Glutamatergic neuron (in vitro differentiated cells): ENCODE data around the gene SLC5A3. TPM values are rescaled to one million over a fixed set of nuclear protein-coding genes. Genes with fewer than 3 reads are reported as not detected.
A peak's percentile ranks its signal among the peaks of the same experiment; 100 is the strongest.

ENCODE experiments used
- DNase-seq: peaks from one replicate; pipeline ENCODE4 v3.0.0; 2022
- H3K27ac Mint-ChIP-seq: one replicate; pipeline ENCODE4 v1.8.0; 2020; ENCODE audit warnings: mild to moderate bottlenecking, mixed read lengths, inconsistent platforms; ENCODE audit not compliant: unreplicated experiment
- H3K27me3 Mint-ChIP-seq: one replicate; pipeline ENCODE4 v1.8.0; 2020; ENCODE audit warnings: mild to moderate bottlenecking, moderate library complexity, mixed read lengths, inconsistent platforms; ENCODE audit not compliant: unreplicated experiment
- H3K36me3 Mint-ChIP-seq: one replicate; pipeline ENCODE4 v1.8.0; 2020; ENCODE audit warnings: mild to moderate bottlenecking, mixed read lengths, inconsistent platforms; ENCODE audit not compliant: unreplicated experiment
- H3K4me1 Mint-ChIP-seq: one replicate; pipeline ENCODE4 v1.8.0; 2020; ENCODE audit warnings: mild to moderate bottlenecking, low read depth, mixed read lengths, inconsistent platforms; ENCODE audit not compliant: unreplicated experiment
- H3K4me3 Mint-ChIP-seq: one replicate; pipeline ENCODE4 v1.8.0; 2020; ENCODE audit warnings: mild to moderate bottlenecking, mixed read lengths, inconsistent platforms; ENCODE audit not compliant: unreplicated experiment
- H3K9me3 Mint-ChIP-seq: one replicate; pipeline ENCODE4 v1.8.0; 2020; ENCODE audit warnings: mild to moderate bottlenecking, moderate library complexity, mixed read lengths, inconsistent platforms; ENCODE audit not compliant: unreplicated experiment
- CTCF ChIP-seq: fragments of 200-600 bp; sonication (generic); IDR thresholded peaks from one replicate; pipeline ENCODE4 v1.5.0; 2021; ENCODE audit not compliant: partially characterized antibody, unreplicated experiment
- long read RNA-seq: library from polyadenylated mRNA; unstranded; transcript quantifications from one replicate; pipeline ENCODE4 v2.0.0, GENCODE V29; 2020; ENCODE audit not compliant: unreplicated experiment
- total RNA-seq: library from RNA; stranded (reverse); fragmentation: NEBNext Ultra II Directional; extraction: Animal tissue kit (Norgen Biotek cat#: 25700); gene quantifications from one replicate; pipeline ENCODE4 v1.2.1, GENCODE V29; 2021; ENCODE audit not compliant: unreplicated experiment

Gene SLC5A3
- total RNA-seq = 5.5 TPM
- long read RNA-seq = 0 reads

- H3K27ac Mint-ChIP-seq = peak within 1 kb of the TSS; percentile 75
- peaks cover 10% of the 10 kb centered on the region for H3K9me3 Mint-ChIP-seq
- H3K4me3 Mint-ChIP-seq = peak within 1 kb of the TSS; percentile 95
- H3K36me3 Mint-ChIP-seq = no peaks in the 10 kb centered on the region
- DNase-seq = peak; percentile 87
- H3K27me3 Mint-ChIP-seq = peaks cover 10% of the 10 kb centered on the region
- H3K4me1 Mint-ChIP-seq = peaks cover 8% of the 10 kb centered on the region
- TF ChIP-seq CTCF = peak; percentile 33
Observed at GRCh38 chr21:34073032-34073748, at the start of gene SLC5A3, which contains the start of gene MRPS6. Gene SLC5A3, plus strand, starts transcription at chr21:34073578. Its CDS starts 21,621 bp downstream, at chr21:34095199. Gene MRPS6, plus strand, starts transcription at chr21:34073578. Its CDS starts 123 bp downstream, at chr21:34073701.

GRCh38 chr21:34023691-34024373 is 49.5 kb upstream of the SLC5A3 start:
- Mint-ChIP-seq H3K4me1 (peaks cover 9% of the 10 kb centered on the region), H3K9me3 (peaks cover 6% of the 10 kb centered on the region), H3K27ac (no peak overlapping the region), H3K27me3 (peaks cover 3% of the 10 kb centered on the region), H3K4me3 (no peak overlapping the region), H3K36me3 (peaks cover 4% of the 10 kb centered on the region)
- no peak for DNase-seq
- no peak for TF ChIP-seq CTCF

GRCh38 chr21:34024374-34024693 is 49.0 kb upstream of the SLC5A3 start:
- H3K27me3 Mint-ChIP-seq = peaks cover 3% of the 10 kb centered on the region
- no peaks in the 10 kb centered on the region for H3K36me3 Mint-ChIP-seq
- H3K4me3 Mint-ChIP-seq = no peak overlapping the region

GRCh38 chr21:34027721-34028461 is 45.5 kb upstream of the SLC5A3 start:
- Mint-ChIP-seq H3K27me3 (peaks cover 3% of the 10 kb centered on the region), H3K36me3 (no peaks in the 10 kb centered on the region), H3K4me1 (no peaks in the 10 kb centered on the region), H3K27ac (no peak overlapping the region), H3K4me3 (no peak overlapping the region), H3K9me3 (no peaks in the 10 kb centered on the region)
- TF ChIP-seq CTCF = no peak
- DNase-seq = no peak

More at GRCh38 chr21:34024374-34024693, 49.0 kb upstream of the SLC5A3 start:
- peaks cover 9% of the 10 kb centered on the region for H3K4me1 Mint-ChIP-seq
- H3K9me3 Mint-ChIP-seq = peaks cover 6% of the 10 kb centered on the region
- DNase-seq = no peak
- no peak for TF ChIP-seq CTCF
- no peak overlapping the region for H3K27ac Mint-ChIP-seq
